Natural killer cell (primary cell): ENCODE results near the gene TLE1. TPM values are rescaled to one million over a fixed set of nuclear protein-coding genes. Genes with fewer than 3 reads are reported as not detected.

Experiments used
- ATAC-seq, 3 donors: fragments of 150-1000 bp in 2 of 3; fragments of 200-7000 bp in 1 of 3; cut with Tn5 transposase; 1 replicate in 1 of 3; 2 replicates in 2 of 3; pipeline ENCODE4 v1.10.0; 2021; ENCODE audit warnings: mild to moderate bottlenecking in 2 of 3, moderate library complexity in 2 of 3
- DNase-seq, 2 donors: peaks; one replicate each; pipeline versions ENCODE4 v3.0.0 to v3.0.0-alpha.2; 2013 to 2021; ENCODE audit warnings: mixed read lengths in 1 of 2
- H3K27ac ChIP-seq: one replicate; pipeline ENCODE4 v1.5.1; 2013; ENCODE audit warnings: mild to moderate bottlenecking, low read length
- H3K27me3 ChIP-seq: one replicate; pipeline ENCODE4 v1.6.1; 2013; ENCODE audit warnings: low read length; ENCODE audit not compliant: control insufficient read depth, insufficient read depth
- H3K36me3 ChIP-seq: one replicate; pipeline ENCODE4 v1.6.1; 2013; ENCODE audit warnings: low read length; ENCODE audit not compliant: control insufficient read depth, insufficient read depth
- H3K4me1 ChIP-seq: one replicate; pipeline ENCODE4 v1.6.1; 2013; ENCODE audit warnings: low read length; ENCODE audit not compliant: control insufficient read depth, insufficient read depth
- H3K4me3 ChIP-seq: one replicate; pipeline ENCODE4 v1.5.1; 2013; ENCODE audit warnings: low read length
- H3K9me3 ChIP-seq: one replicate; pipeline ENCODE4 v1.6.1; 2013; ENCODE audit warnings: low read length; ENCODE audit not compliant: control insufficient read depth, insufficient read depth
- H3K27ac Mint-ChIP-seq, 2 donors: one replicate each; pipeline ENCODE4 v1.8.0; 2022; ENCODE audit warnings: mild to moderate bottlenecking in 2 of 2, mixed read lengths in 2 of 2, moderate library complexity in 1 of 2
- H3K27me3 Mint-ChIP-seq, 2 donors: one replicate each; pipeline ENCODE4 v1.8.0; 2022; ENCODE audit warnings: low read depth in 2 of 2, mixed read lengths in 2 of 2
- H3K36me3 Mint-ChIP-seq: one replicate; pipeline ENCODE4 v1.8.0; 2022; ENCODE audit warnings: mixed read lengths
- H3K4me1 Mint-ChIP-seq, 2 donors: one replicate each; pipeline ENCODE4 v1.8.0; 2022; ENCODE audit warnings: mixed read lengths in 2 of 2
- H3K4me3 Mint-ChIP-seq: one replicate; pipeline ENCODE4 v1.8.0; 2022; ENCODE audit warnings: mild to moderate bottlenecking, moderate library complexity, mixed read lengths
- H3K9me3 Mint-ChIP-seq, 2 donors: one replicate each; pipeline ENCODE4 v1.8.0; 2022; ENCODE audit warnings: mixed read lengths in 2 of 2
- CTCF ChIP-seq: fragments of 200-600 bp; IDR thresholded peaks from one replicate; pipeline ENCODE4 v1.8.0; 2022; ENCODE audit warnings: antibody characterized with exemption
- WGBS: methylation state at CpG from one replicate; pipeline ENCODE4 v1.1.7; 2013; ENCODE audit warnings: missing lambda C conversion rate; ENCODE audit not compliant: insufficient coverage; 5-methylcytosine and 5-hydroxymethylcytosine counted together
- intact Hi-C: fragments of 100-400 bp; cut with micrococcal nuclease; formaldehyde crosslinking; loops from one replicate; pipeline ENCODE4 v1.14.2; 2022
- total RNA-seq, 4 donors: library from RNA; stranded (reverse); fragments of 120-200 nt in 1 of 4; gene quantifications; one replicate each; pipeline versions ENCODE4 v1.2.3 to v1.2.4, GENCODE V29; 2013 to 2022

The TLE1 gene
- total RNA-seq, 3 donors from 2014 or later (not counting 1 experiment from before 2014, with no cell fraction given), result 38.8 to 58.9 (median 44.5) TPM

GRCh38 chr9:81565609-81566008, 123.7 kb downstream of the TLE1 start:
- Histone ChIP-seq H3K9me3 (no peaks in the 10 kb centered on the region), H3K36me3 (no peaks in the 10 kb centered on the region), H3K4me3 (no peak overlapping the region), H3K27me3 (no peaks in the 10 kb centered on the region), H3K27ac (no peak overlapping the region), H3K4me1 (no peaks in the 10 kb centered on the region)
- ATAC-seq, result no peak
- Mint-ChIP-seq H3K9me3 (no peaks in the 10 kb centered on the region), H3K36me3 (no peaks in the 10 kb centered on the region), H3K4me1 (peaks cover 0 to 6% of the 10 kb centered on the region in 2 donors), H3K4me3 (no peak overlapping the region), H3K27ac (no peak overlapping the region), H3K27me3 (peaks cover 9 to 11% of the 10 kb centered on the region in 2 donors)
- TF ChIP-seq CTCF, result no peak
- intact Hi-C loops, result no loop called here
- DNase-seq, result no peak
- 100% methylated on average over 1 of the region's 1 CpG for WGBS

GRCh38 chr9:81565144-81565543, 124.2 kb downstream of the TLE1 start:
- H3K27me3 ChIP-seq, result no peaks in the 10 kb centered on the region
- WGBS, result 68% methylated on average over 2 of the region's 4 CpGs

GRCh38 chr9:81564632-81565031, 124.7 kb downstream of the TLE1 start:
- H3K36me3 Mint-ChIP-seq, result no peaks in the 10 kb centered on the region
- no peak overlapping the region for H3K27ac ChIP-seq
- H3K9me3 Mint-ChIP-seq, result no peaks in the 10 kb centered on the region
- H3K4me3 ChIP-seq, result no peak overlapping the region
- no peak for TF ChIP-seq CTCF
- H3K27me3 Mint-ChIP-seq, result peaks cover 11 to 12% of the 10 kb centered on the region in 2 donors
- DNase-seq (no peak), ATAC-seq (no peak)
- no peaks in the 10 kb centered on the region for H3K9me3 ChIP-seq
- WGBS, result 89% methylated on average over 5 of the region's 5 CpGs
- no peak overlapping the region for H3K4me3 Mint-ChIP-seq
- intact Hi-C loops, result no loop called here
- no peaks in the 10 kb centered on the region for H3K36me3 ChIP-seq
- no peak overlapping the region for H3K27ac Mint-ChIP-seq
- H3K4me1 ChIP-seq, result no peaks in the 10 kb centered on the region
- H3K27me3 ChIP-seq, result no peaks in the 10 kb centered on the region
- H3K4me1 Mint-ChIP-seq, result peaks cover 0 to 6% of the 10 kb centered on the region in 2 donors

More at GRCh38 chr9:81565144-81565543, 124.2 kb downstream of the TLE1 start:
- Mint-ChIP-seq H3K27me3 (peaks cover 9 to 11% of the 10 kb centered on the region in 2 donors), H3K9me3 (no peaks in the 10 kb centered on the region), H3K27ac (no peak overlapping the region), H3K4me1 (peaks cover 0 to 6% of the 10 kb centered on the region in 2 donors), H3K36me3 (no peaks in the 10 kb centered on the region), H3K4me3 (no peak overlapping the region)
- Histone ChIP-seq H3K27ac (no peak overlapping the region), H3K4me3 (no peak overlapping the region), H3K9me3 (no peaks in the 10 kb centered on the region), H3K4me1 (no peaks in the 10 kb centered on the region), H3K36me3 (no peaks in the 10 kb centered on the region)
- intact Hi-C loops, result no loop called here
- no peak for TF ChIP-seq CTCF
- DNase-seq (no peak), ATAC-seq (no peak)

- no peak overlapping the region for H3K4me3 ChIP-seq
- TF ChIP-seq CTCF, result no peak
- WGBS, result 100% methylated on average over 1 of the region's 2 CpGs
- ATAC-seq (no peak), DNase-seq (no peak)
- H3K4me1 ChIP-seq, result no peaks in the 10 kb centered on the region
- Mint-ChIP-seq H3K4me3 (no peak overlapping the region), H3K27me3 (peaks cover 11 to 13% of the 10 kb centered on the region in 2 donors), H3K27ac (no peak overlapping the region), H3K36me3 (no peaks in the 10 kb centered on the region), H3K9me3 (no peaks in the 10 kb centered on the region), H3K4me1 (peaks cover 0 to 6% of the 10 kb centered on the region in 2 donors)
- no peaks in the 10 kb centered on the region for H3K27me3 ChIP-seq
- H3K27ac ChIP-seq, result no peak overlapping the region
- H3K9me3 ChIP-seq, result no peaks in the 10 kb centered on the region
- intact Hi-C loops, result no loop called here
- no peaks in the 10 kb centered on the region for H3K36me3 ChIP-seq
These were observed 125.6 kb downstream of the TLE1 start for GRCh38 chr9:81563739-81564138.
